ENCODE data around the gene RBMS3. TPM values are rescaled to one million over a fixed set of nuclear protein-coding genes. Genes with fewer than 3 reads are reported as not detected.

The RBMS3 gene
- total RNA-seq, 6 donors from 2014 or later, result 39.8 to 102 (median 57.2) TPM

DNA sequence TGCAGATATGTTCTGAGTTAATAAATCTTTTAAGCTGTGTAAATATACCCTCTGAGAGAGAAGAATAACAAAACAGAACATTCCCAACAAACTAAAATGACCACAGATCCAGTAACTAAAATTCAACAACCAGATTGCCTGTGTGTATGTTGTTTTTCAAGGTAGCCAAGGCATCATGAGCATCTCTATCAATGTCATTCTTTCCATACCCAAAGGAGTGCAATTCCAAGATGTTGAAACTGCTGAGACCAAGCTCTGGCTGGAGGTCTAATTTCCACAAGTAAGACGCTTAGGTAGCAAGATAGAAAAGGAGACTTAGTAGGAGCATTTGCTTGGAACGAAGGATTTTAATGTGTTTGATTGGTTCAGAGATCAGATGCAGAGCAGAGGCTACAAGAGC, 276.3 kb downstream of the RBMS3 start:
- H3K4me1 ChIP-seq, result peaks cover 0 to 10% (median 6%) of the 10 kb centered on the region in 4 donors
- peak overlapping the region in 1 of 4 donors; percentile 4 for H3K27ac ChIP-seq
- 84 to 87% methylated on average over 2 of the region's 2 CpGs for WGBS, 2 donors
- no peaks in the 10 kb centered on the region for H3K9me3 ChIP-seq
- no peaks in the 10 kb centered on the region for H3K36me3 ChIP-seq
- TF ChIP-seq, protein P1, sequence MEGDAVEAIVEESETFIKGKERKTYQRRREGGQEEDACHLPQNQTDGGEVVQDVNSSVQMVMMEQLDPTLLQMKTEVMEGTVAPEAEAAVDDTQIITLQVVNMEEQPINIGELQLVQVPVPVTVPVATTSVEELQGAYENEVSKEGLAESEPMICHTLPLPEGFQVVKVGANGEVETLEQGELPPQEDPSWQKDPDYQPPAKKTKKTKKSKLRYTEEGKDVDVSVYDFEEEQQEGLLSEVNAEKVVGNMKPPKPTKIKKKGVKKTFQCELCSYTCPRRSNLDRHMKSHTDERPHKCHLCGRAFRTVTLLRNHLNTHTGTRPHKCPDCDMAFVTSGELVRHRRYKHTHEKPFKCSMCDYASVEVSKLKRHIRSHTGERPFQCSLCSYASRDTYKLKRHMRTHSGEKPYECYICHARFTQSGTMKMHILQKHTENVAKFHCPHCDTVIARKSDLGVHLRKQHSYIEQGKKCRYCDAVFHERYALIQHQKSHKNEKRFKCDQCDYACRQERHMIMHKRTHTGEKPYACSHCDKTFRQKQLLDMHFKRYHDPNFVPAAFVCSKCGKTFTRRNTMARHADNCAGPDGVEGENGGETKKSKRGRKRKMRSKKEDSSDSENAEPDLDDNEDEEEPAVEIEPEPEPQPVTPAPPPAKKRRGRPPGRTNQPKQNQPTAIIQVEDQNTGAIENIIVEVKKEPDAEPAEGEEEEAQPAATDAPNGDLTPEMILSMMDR (IDR thresholded peaks at IDR 0.05), result no peak
- no peak for TF ChIP-seq EP300 (IDR thresholded peaks at IDR 0.05)
- TF ChIP-seq POLR2AphosphoS5 (IDR thresholded peaks at IDR 0.05), result no peak
- TF ChIP-seq POLR2A (IDR thresholded peaks at IDR 0.05), result no peak
- H3K27me3 ChIP-seq, result no peaks in the 10 kb centered on the region
- no peak overlapping the region for H3K4me3 ChIP-seq
- DNase-seq (no peak), ATAC-seq (ENCODE audit: low FRiP score in 2 of 2) (no peak)

DNA sequence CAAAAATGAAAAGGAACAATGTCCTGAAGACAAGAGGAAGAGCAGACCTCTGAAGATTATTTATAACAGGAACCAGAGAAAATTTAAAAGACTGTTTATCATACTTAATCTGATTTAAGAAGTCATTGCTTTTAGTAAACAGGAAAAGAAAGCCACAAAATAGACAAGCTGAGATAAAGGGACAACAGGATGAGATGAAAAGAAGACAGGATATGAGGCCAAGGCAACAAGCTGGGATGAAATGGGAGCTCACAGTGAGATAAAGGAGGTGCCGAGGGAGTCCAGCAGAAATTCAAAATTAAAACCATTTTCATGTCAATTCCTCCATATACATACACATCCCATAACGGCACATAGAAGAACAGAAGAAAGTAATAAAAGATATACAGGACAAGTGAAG, 277.0 kb downstream of the RBMS3 start:
- TF ChIP-seq POLR2A (IDR thresholded peaks at IDR 0.05) (no peak), POLR2AphosphoS5 (IDR thresholded peaks at IDR 0.05) (no peak), EP300 (IDR thresholded peaks at IDR 0.05) (no peak)
- TF ChIP-seq, protein P1 (IDR thresholded peaks at IDR 0.05), result no peak
- Histone ChIP-seq H3K27ac (no peak overlapping the region), H3K9me3 (no peaks in the 10 kb centered on the region), H3K27me3 (no peaks in the 10 kb centered on the region), H3K36me3 (no peaks in the 10 kb centered on the region), H3K4me1 (peaks cover 0 to 10% (median 4%) of the 10 kb centered on the region in 4 donors), H3K4me3 (no peak overlapping the region)
- WGBS, 2 donors, result 48 to 76% methylated on average over 2 of the region's 2 CpGs
- DNase-seq (no peak), ATAC-seq (ENCODE audit: low FRiP score in 2 of 2) (no peak)

DNA sequence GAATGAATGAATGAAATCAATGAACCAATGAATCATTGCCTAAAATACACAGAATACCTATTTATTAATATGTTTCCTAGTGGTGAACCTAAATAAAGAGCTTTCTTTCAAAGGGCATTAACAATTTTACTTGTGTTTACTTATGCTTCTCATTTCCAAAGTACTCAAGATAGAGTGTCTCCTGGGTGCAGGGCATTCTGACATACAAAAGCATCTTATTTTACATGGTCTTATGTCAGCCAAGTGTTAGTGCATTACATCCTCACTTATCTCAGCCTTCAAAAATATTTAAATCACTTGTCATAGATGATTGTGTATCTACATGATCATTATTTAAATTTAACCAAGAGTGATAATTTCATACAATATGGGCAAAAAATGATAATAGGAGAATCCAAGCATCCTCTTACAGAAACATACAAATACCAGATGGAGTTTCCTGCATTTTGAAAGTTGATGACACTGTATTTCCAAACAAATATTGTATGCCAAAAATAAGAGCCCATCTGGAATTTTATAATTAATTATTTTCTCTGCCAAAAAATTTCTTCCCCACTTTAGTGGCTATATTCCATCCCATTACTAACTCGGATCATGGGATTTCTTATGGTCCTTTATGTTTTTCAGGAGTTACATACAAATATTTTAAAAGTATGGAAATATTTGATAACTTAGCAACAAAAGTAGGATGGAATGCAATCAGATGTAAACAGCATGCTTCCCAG, 279.0 kb downstream of the RBMS3 start:
- no peaks in the 10 kb centered on the region for H3K36me3 ChIP-seq
- ATAC-seq (ENCODE audit: low FRiP score in 2 of 2) (no peak), DNase-seq (no peak)
- 65 to 69% methylated on average over 1 of the region's 1 CpG for WGBS, 2 donors
- no peaks in the 10 kb centered on the region for H3K9me3 ChIP-seq
- H3K4me1 ChIP-seq, result peaks cover 0 to 10% (median 4%) of the 10 kb centered on the region in 4 donors
- no peak overlapping the region for H3K27ac ChIP-seq
- no peaks in the 10 kb centered on the region for H3K27me3 ChIP-seq
- TF ChIP-seq, protein P1 (IDR thresholded peaks at IDR 0.05), result no peak
- TF ChIP-seq POLR2A (IDR thresholded peaks at IDR 0.05) (no peak), POLR2AphosphoS5 (IDR thresholded peaks at IDR 0.05) (no peak), EP300 (IDR thresholded peaks at IDR 0.05) (no peak)
- H3K4me3 ChIP-seq, result no peak overlapping the region

DNA sequence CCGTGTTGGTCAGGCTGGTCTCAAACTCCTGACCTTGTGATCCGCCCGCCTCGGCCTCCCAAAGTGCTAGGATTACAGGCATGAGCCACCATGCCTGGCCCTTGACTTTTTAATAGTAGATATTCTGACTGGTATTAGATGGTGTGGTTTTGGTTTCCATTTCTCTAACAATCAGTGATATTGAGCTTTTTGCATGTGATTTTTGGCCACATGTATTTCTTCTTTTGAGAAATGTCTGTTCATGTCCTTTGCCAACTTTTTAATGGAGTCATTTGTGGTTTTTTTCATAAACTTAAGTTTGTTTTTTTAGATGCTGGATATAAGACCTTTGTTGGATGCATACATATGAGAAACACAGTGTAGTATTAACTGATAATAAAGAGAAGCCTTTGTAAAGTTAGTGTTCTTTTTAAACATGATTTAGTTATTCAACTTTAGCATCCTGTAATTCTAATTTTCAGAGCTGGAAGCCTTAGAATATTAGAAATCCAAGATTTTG, 280.8 kb downstream of the RBMS3 start:
- H3K4me1 ChIP-seq, result peaks cover 0 to 11% (median 4%) of the 10 kb centered on the region in 4 donors
- no peak for ATAC-seq (ENCODE audit: low FRiP score in 2 of 2)

More for the DNA sequence above, 280.8 kb downstream of the RBMS3 start:
- 86 to 100% methylated on average over 4 of the region's 4 CpGs for WGBS, 2 donors
- H3K27me3 ChIP-seq, result no peaks in the 10 kb centered on the region
- no peak for DNase-seq
- no peaks in the 10 kb centered on the region for H3K36me3 ChIP-seq
- TF ChIP-seq, protein P1 (IDR thresholded peaks at IDR 0.05), result no peak
- no peak for TF ChIP-seq POLR2A (IDR thresholded peaks at IDR 0.05)
- no peak for TF ChIP-seq EP300 (IDR thresholded peaks at IDR 0.05)
- no peak for TF ChIP-seq POLR2AphosphoS5 (IDR thresholded peaks at IDR 0.05)
- H3K9me3 ChIP-seq, result no peaks in the 10 kb centered on the region
- H3K4me3 ChIP-seq, result no peak overlapping the region
- H3K27ac ChIP-seq, result no peak overlapping the region

Data from upper lobe of left lung (tissue), 6 donors.